DOHH2 (cell line): ENCODE results near the gene TBC1D24.
A peak's percentile ranks its signal among the peaks of the same experiment; 100 is the strongest.

Source experiments
- H3F3A ChIP-seq: fragments of 200-600 bp; sonication (generic), shearing (Covaris generic); 2 replicates; pipeline ENCODE4 v1.6.0; 2016; ENCODE audit warnings: antibody characterized with exemption, mild to moderate bottlenecking; ENCODE audit not compliant: control insufficient read depth, insufficient read depth
- H3K27ac ChIP-seq: fragments of 200-600 bp; sonication (generic); 2 replicates; pipeline ENCODE4 v1.5.1; 2014; ENCODE audit warnings: low read depth, mild to moderate bottlenecking, low read length, moderate library complexity
- H3K27me3 ChIP-seq: fragments of 200-600 bp; sonication (generic); 2 replicates; pipeline ENCODE4 v1.6.1; 2014; ENCODE audit warnings: mild to moderate bottlenecking, low read length, mixed read lengths; ENCODE audit not compliant: control insufficient read depth
- H3K36me3 ChIP-seq: fragments of 200-600 bp; sonication (generic); 2 replicates; pipeline ENCODE4 v1.6.1; 2014; ENCODE audit warnings: mild to moderate bottlenecking, low read length, moderate library complexity, mixed read lengths; ENCODE audit not compliant: control insufficient read depth
- H3K4me1 ChIP-seq: fragments of 200-600 bp; sonication (generic); 2 replicates; pipeline ENCODE4 v1.6.1; 2014; ENCODE audit warnings: mild to moderate bottlenecking, low read length, mixed read lengths; ENCODE audit not compliant: control insufficient read depth
- H3K4me2 ChIP-seq: fragments of 200-600 bp; sonication (generic); 2 replicates; pipeline ENCODE4 v1.6.0; 2014; ENCODE audit warnings: mild to moderate bottlenecking, low read length, moderate library complexity
- H3K4me3 ChIP-seq: fragments of 200-600 bp; sonication (generic); 2 replicates; pipeline ENCODE4 v1.5.1; 2014; ENCODE audit warnings: mild to moderate bottlenecking, low read length, mixed read lengths
- H3K79me2 ChIP-seq: fragments of 200-600 bp; sonication (generic); 2 replicates; pipeline ENCODE4 v1.6.1; 2014; ENCODE audit warnings: mild to moderate bottlenecking, low read length, mixed read lengths; ENCODE audit not compliant: control insufficient read depth
- H3K9me2 ChIP-seq: fragments of 200-600 bp; sonication (generic); replicated peaks from 2 replicates; pipeline ENCODE4 v1.6.1; 2014; ENCODE audit warnings: mild to moderate bottlenecking, low read length, mixed read lengths; ENCODE audit not compliant: control insufficient read depth
- H3K9me3 ChIP-seq: fragments of 200-600 bp; sonication (generic); 2 replicates; pipeline ENCODE4 v1.6.1; 2014; ENCODE audit warnings: antibody characterized with exemption, low read length, mixed read lengths; ENCODE audit not compliant: control insufficient read depth, insufficient read depth
- H4K20me1 ChIP-seq: fragments of 200-600 bp; sonication (generic); 2 replicates; pipeline ENCODE4 v1.6.0; 2014; ENCODE audit warnings: low read depth, mild to moderate bottlenecking, antibody characterized with exemption, low read length, moderate library complexity; ENCODE audit not compliant: control insufficient read depth, insufficient read depth
- EZH2phosphoT487 ChIP-seq: fragments of 200-600 bp; sonication (generic); IDR thresholded peaks from 2 replicates; pipeline ENCODE4 v1.6.1; 2017; ENCODE audit warnings: borderline replicate concordance, mild to moderate bottlenecking, antibody characterized with exemption, low read length, moderate library complexity, mixed read lengths
- TF ChIP-seq, protein P1 (sequence below): fragments of 200-600 bp; sonication (generic); IDR thresholded peaks from one replicate; pipeline ENCODE4 v1.5.1; 2014; ENCODE audit warnings: antibody characterized with exemption, mild to moderate bottlenecking, low read depth, low read length; ENCODE audit not compliant: poor library complexity, severe bottlenecking

The TBC1D24 gene

DNA sequence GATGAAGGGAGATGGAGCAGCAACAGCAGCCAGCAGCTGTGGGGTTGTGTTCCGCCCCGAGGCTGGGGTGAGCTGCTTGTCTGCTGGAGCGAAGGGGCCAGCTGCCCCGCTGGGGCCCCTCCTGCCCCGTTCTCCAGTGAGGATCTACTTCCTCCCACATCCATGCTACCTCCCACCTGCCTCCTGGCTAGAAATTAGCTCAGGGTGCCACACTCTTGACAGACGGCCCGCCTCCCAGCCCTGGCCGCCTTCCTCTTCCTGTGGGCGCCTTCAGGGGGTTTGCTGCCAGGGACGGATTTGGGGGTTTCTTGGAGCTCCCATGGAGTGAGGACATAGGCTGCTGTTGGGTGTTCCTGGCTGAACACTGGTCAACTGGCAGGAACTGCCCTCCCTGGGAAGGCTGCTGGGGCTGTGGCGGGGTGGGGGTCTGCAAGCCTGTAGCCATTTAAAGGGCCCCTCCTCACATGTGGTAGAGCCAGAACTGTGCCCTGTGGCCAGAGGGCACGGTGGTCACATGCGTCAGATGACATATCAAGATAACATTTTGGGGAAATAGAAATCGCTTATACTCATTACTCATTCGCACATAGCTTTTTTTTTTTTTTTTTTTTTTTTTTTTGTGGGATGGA, 13.1 kb downstream of the TBC1D24 start:
- Histone ChIP-seq H3K36me3 (peaks cover 13% of the 10 kb centered on the region), H3K27ac (no peak overlapping the region)
- TF ChIP-seq EZH2phosphoT487 = no peak
- TF ChIP-seq, protein P1, sequence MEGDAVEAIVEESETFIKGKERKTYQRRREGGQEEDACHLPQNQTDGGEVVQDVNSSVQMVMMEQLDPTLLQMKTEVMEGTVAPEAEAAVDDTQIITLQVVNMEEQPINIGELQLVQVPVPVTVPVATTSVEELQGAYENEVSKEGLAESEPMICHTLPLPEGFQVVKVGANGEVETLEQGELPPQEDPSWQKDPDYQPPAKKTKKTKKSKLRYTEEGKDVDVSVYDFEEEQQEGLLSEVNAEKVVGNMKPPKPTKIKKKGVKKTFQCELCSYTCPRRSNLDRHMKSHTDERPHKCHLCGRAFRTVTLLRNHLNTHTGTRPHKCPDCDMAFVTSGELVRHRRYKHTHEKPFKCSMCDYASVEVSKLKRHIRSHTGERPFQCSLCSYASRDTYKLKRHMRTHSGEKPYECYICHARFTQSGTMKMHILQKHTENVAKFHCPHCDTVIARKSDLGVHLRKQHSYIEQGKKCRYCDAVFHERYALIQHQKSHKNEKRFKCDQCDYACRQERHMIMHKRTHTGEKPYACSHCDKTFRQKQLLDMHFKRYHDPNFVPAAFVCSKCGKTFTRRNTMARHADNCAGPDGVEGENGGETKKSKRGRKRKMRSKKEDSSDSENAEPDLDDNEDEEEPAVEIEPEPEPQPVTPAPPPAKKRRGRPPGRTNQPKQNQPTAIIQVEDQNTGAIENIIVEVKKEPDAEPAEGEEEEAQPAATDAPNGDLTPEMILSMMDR = no peak

DNA sequence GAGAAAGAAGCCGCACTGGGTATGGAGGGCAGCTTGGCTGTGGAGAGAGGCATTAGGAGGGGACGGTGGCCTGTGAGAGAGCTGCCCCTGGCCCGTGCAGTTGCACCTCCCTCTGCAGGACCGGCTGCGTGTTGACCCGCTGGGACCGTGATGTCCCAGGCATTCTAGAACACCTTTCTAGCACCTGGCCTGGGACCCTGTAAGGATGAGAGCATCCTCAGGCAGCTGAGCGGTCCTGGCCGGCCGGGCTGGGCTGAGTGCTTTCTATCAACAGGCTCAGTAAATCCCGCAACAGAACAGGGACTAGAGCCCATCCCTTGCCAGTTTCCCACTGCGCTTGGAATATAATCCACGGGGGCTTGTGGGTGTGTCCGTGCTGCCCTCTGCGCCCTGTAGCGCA, 14.7 kb downstream of the TBC1D24 start:
- Histone ChIP-seq H3K4me3 (no peak overlapping the region), H3K4me2 (no peak overlapping the region), H3F3A (no peaks in the 10 kb centered on the region), H3K4me1 (peaks cover 14% of the 10 kb centered on the region), H3K27me3 (no peaks in the 10 kb centered on the region), H3K36me3 (peaks cover 13% of the 10 kb centered on the region), H3K79me2 (peaks cover 51% of the 10 kb centered on the region), H3K9me3 (no peaks in the 10 kb centered on the region), H3K27ac (no peak overlapping the region), H3K9me2 (no peaks in the 10 kb centered on the region), H4K20me1 (0 out of 2 replicates have a peak, but pooled peaks cover 6% of the 10 kb centered on the region)
- no peak for TF ChIP-seq EZH2phosphoT487
- TF ChIP-seq, protein P1 = no peak

More for the DNA sequence above, 13.1 kb downstream of the TBC1D24 start:
- Histone ChIP-seq H3K9me3 (no peaks in the 10 kb centered on the region), H3K4me1 (peaks cover 14% of the 10 kb centered on the region), H3K79me2 (peaks cover 51% of the 10 kb centered on the region), H3K4me3 (no peak overlapping the region), H3K4me2 (peak overlapping the region; percentile 40; the same call in 1 of the 2 replicates), H3K27me3 (no peaks in the 10 kb centered on the region), H4K20me1 (0 out of 2 replicates have a peak, but pooled peaks cover 6% of the 10 kb centered on the region), H3K9me2 (no peaks in the 10 kb centered on the region), H3F3A (no peaks in the 10 kb centered on the region)

DNA sequence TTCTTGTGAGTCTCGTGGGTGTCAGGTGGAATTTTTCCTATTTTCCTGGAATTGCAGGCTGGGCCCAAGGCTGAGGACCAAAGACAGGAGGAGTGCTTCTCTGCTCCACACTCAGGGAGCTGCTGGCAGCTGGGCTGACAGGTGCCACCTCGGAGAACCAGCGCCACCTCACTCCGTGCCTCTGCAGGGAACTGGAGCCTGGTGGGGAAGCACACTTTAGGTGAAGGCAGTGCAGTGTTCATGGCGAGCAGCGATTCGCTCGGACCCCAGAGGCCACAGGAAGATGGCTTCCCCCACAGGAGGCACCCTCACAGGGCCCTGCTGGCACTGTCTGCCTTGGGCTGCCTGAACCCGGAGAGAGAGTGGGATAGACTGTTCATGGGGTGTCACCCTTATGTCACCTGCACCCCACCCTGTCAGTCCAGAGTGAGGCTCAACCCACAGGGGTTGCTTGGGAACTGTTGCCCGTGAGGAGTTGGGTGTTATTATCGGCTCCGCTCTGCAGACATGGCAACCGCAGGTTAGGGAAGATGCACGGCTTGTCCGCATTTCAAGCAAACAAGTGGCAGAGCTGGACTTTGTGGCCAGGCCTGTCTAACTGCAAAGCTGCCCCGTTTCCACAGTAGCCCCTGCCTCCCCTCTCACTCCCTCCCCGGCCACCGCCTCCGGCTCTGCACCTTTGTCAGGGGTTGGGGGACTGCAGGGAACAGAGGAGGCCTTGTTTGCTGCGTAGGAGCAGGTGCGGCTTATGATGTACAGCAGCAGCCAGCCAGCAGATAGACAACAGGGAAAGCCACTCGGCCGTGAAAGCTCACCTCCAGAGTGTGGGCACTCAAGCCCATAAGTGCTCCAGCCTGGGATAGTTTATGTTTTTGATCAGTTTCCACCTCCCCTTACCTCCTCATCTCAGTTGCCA, 15.5 kb downstream of the TBC1D24 start:
- no peaks in the 10 kb centered on the region for H3F3A ChIP-seq
- no peaks in the 10 kb centered on the region for H3K27me3 ChIP-seq
- TF ChIP-seq, protein P1 = no peak
- no peak for TF ChIP-seq EZH2phosphoT487
- H3K4me3 ChIP-seq = no peak overlapping the region
- no peak overlapping the region for H3K27ac ChIP-seq
- H3K36me3 ChIP-seq = peaks cover 11% of the 10 kb centered on the region
- H3K79me2 ChIP-seq = peaks cover 47% of the 10 kb centered on the region
- no peaks in the 10 kb centered on the region for H3K9me2 ChIP-seq
- H3K9me3 ChIP-seq = no peaks in the 10 kb centered on the region
- peaks cover 14% of the 10 kb centered on the region for H3K4me1 ChIP-seq
- no peak overlapping the region for H3K4me2 ChIP-seq
- H4K20me1 ChIP-seq = 0 out of 2 replicates have a peak, but pooled peaks cover 3% of the 10 kb centered on the region
